IMR-90 (cell line): ENCODE data around the gene PAX5.

Experiments used
- CTCF ChIP-seq: conservative IDR thresholded peaks from 2 replicates; pipeline ENCODE4 v1.5.1; 2012; ENCODE audit warnings: mild to moderate bottlenecking, low read depth, low read length, improper control_type of control experiment
- ELK1 ChIP-seq: fragments of 150-350 bp; IDR thresholded peaks from 2 replicates; pipeline ENCODE4 v1.6.1; 2016; ENCODE audit warnings: low read depth, mild to moderate bottlenecking, low read length, moderate library complexity, borderline replicate concordance
- MAFK ChIP-seq: IDR thresholded peaks from 2 replicates; pipeline ENCODE4 v1.6.1; 2012; ENCODE audit warnings: low read depth, low read length, improper control_type of control experiment
- MAZ ChIP-seq: IDR thresholded peaks from 2 replicates; pipeline ENCODE4 v1.6.1; 2012; ENCODE audit warnings: low read depth, mild to moderate bottlenecking, low read length, improper control_type of control experiment, moderate library complexity, borderline replicate concordance
- RAD21 ChIP-seq: IDR thresholded peaks from 2 replicates; pipeline ENCODE4 v1.6.1; 2012; ENCODE audit warnings: low read length, improper control_type of control experiment

GRCh38 chr9:37034938-37035647 is 1.0 kb upstream of the PAX5 start:
- TF ChIP-seq CTCF (no peak), MAFK (no peak), RAD21 (no peak), MAZ (no peak), ELK1 (no peak)
